Stimulated activated naive CD4-positive, alpha-beta T cell (primary cell): ENCODE data around the gene PTPRF.

Experiments used
- DNase-seq, 6 experiments: peaks; one replicate each; lab custom pipeline; 2025; lab: John Stamatoyannopoulos, UW

Gene PTPRF

DNA sequence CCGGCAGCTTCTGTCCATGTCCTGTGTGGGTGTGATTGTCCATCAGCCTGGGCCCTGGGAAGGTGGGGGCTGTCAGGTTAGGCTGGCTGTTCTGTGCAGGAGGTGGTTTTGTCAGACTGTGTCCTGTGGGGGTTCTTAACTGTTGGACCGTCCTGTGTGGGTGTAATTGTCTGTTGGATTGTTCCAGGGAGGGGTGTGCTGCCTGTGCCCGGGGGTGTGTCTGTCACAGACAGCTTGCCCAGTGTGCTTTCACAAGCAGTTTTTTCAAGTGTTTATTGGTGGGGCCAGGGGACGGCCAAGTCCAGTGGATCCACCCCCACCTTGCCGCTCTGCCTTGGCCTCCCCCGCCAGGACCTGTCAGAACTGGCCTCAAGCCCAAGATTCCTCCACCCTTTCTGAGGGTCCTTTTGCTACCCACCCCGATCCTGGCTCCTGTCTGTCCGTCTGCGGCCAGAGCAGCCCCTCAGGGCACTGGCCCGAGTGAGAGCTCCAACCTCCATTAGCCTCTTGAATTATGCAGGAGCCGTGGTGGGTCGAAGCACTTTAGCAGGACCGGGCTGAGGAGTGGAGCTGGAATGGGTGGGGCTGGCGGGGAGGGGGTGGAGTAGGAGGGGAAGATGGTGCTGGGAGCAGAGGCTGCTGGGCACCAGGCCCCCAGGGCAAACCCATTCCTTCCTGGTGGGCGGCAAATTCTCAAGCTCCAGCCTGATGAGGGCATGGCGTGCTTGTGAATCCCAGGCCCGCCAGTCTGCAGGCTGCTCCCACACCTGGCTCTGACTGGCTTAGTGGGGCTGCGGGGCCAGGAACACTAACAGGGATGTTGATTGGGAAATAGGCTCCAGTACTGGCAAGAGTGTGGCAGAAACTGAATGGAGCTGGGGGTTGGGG lies 47.2 kb downstream of the PTPRF start:
- DNase-seq, result no peak

DNA sequence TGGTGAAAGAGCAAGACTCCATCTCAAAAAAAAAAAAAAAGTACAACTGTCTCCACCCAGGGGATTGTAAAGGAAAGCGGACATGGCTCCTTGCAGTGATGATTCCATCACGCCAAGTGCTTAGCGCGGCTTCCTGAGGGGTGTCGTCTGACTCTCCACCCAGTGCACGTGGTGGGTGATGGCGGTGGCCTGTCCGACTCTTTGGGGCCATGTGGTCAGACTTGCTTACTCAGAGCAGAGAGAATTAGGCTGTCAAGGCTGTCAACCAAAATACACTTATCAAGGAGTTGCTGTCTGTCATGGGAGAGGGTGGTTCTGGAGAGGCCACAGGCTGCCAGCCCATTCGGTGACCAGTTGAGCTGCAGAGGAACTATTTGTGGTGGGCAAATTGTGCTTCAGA lies 49.4 kb downstream of the PTPRF start:
- no peak for DNase-seq

DNA sequence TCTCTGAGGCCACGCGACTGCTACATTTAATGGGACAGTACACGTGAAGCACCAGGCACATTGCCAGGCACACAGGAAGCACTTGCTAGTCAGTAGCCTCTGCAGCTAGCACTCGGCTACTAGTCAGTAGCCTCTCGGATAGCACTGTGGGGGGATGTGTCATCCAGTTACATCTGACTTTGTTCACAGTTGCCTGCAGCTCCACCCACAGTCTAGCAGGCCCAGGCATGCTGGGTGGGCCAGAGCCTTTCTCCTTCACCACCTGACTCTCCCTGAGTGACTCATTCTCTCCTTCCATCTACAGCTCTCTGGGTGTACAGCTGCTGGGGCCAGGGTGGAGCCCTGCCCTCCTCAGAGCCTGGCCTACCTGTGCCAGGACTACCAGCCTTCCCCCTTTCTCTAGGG lies 51.5 kb downstream of the PTPRF start:
- no peak for DNase-seq

DNA sequence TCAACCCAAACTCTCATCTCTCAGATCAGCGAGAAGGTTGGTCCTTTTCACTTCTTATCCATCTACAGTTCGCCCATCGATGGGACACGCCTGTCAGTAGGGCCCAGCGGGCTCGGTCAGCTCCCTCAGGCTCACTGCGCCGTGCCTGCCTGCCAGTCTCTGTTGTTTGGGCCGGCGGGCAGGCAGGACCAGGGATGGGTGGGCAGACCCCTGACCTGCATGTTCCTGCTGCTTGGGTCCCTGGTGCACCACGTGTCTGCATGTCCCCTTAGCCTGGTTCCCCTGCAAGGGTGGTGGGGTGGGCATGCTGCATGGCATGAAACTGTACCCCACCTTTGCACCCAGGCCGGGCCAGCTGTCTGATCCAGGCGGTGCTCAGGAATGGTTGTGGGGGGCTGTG lies 52.4 kb downstream of the PTPRF start:
- DNase-seq, result no peak

- DNase-seq, result no peak
Measured at GRCh38 chr1:43584204-43584603, 53.5 kb downstream of the PTPRF start.

GRCh38 chr1:43585557-43585956 lies 54.9 kb downstream of the PTPRF start:
- DNase-seq, result no peak

DNA sequence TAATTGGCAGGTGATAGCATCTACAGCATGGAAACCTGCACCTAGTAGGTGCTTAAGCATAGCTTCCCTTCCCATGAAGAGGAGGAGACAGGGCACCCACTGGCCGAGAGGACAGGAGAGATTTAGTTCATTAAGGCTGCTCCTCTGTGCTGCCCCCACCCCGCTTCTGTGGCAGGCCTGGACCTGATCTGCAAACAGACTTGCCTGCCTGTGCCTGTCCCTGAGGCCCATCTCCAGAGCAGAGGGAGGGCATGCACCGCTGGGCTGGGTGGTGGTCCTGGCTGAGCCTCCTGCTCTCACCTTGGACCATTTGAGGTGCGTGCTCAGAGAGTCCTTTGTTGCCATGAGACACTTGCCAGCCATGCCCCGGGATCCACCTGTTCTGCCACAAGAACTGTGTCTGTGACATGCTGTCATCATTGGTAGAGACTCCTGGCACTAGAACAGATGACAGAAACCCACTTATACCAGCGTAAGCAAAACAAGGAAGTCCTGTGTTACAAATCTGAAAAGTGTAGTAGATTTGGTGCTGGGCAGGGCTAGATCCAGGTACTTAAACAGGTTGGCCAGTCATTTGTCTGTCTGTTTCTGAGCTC lies 55.6 kb downstream of the PTPRF start:
- DNase-seq, result no peak

DNA sequence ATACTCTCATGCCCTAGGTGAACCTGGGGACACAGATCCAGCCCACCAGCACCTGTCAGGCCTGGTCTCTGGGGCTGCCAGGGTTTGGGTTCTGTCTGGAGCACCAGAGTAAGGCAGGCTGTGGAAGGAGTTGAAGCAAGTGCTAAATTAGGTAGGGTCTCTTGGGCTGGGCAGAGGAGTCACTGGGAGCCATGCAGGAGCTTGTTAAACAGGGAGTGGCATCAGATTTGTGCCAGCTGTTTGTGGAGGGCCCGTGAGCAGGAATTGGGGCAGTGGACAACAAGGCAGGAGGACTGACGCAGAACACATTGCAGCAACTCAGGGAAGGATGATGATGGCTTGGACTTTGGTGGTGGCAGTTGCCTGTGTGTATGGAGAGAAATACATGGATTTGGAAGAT lies 56.3 kb downstream of the PTPRF start:
- DNase-seq, result no peak

GRCh38 chr1:43587594-43587993 lies 56.9 kb downstream of the PTPRF start:
- DNase-seq, result no peak

DNA sequence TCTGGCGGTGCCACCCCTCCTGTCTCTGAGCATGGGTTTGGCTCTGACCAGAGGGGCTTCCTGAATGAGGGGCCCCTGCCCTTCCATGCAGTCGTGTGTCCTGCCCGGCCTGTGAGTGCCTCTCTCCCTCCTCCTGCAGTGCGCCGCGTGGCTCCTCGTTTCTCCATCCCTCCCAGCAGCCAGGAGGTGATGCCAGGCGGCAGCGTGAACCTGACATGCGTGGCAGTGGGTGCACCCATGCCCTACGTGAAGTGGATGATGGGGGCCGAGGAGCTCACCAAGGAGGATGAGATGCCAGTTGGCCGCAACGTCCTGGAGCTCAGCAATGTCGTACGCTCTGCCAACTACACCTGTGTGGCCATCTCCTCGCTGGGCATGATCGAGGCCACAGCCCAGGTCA lies 57.9 kb downstream of the PTPRF start:
- DNase-seq, result no peak

DNA sequence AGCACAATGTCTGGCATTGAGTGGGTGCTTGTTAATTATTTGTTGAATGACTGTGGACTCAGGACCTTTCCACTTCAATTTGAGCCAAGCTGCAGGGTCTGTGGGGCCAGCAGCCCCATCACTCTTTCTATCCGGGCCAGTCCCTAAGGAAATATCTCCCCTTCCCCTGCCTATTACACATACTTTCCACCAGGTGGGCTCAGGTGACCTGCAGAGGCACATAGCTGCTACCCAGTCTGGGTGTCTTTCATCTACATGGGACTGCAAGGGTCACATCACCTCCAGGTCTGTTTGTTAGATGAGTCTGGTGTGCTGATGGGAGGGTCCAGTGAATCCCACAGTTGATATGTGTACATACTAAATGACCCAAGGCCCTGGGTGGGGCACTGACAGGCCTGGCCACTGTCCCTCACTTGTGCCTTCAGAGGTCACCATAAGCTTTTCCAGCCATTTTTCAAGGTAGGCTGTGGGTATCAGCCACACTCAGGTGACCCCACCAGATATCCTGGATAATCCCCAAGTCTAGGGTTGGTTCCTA lies 59.8 kb downstream of the PTPRF start:
- DNase-seq, result no peak

DNA sequence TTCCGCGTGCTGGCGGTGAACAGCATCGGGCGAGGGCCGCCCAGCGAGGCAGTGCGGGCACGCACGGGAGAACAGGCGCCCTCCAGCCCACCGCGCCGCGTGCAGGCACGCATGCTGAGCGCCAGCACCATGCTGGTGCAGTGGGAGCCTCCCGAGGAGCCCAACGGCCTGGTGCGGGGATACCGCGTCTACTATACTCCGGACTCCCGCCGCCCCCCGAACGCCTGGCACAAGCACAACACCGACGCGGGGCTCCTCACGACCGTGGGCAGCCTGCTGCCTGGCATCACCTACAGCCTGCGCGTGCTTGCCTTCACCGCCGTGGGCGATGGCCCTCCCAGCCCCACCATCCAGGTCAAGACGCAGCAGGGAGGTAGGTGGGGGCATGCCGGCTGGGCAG lies 60.5 kb downstream of the PTPRF start:
- no peak for DNase-seq

GRCh38 chr1:43592051-43592665 lies 61.5 kb downstream of the PTPRF start:
- DNase-seq, result no peak

DNA sequence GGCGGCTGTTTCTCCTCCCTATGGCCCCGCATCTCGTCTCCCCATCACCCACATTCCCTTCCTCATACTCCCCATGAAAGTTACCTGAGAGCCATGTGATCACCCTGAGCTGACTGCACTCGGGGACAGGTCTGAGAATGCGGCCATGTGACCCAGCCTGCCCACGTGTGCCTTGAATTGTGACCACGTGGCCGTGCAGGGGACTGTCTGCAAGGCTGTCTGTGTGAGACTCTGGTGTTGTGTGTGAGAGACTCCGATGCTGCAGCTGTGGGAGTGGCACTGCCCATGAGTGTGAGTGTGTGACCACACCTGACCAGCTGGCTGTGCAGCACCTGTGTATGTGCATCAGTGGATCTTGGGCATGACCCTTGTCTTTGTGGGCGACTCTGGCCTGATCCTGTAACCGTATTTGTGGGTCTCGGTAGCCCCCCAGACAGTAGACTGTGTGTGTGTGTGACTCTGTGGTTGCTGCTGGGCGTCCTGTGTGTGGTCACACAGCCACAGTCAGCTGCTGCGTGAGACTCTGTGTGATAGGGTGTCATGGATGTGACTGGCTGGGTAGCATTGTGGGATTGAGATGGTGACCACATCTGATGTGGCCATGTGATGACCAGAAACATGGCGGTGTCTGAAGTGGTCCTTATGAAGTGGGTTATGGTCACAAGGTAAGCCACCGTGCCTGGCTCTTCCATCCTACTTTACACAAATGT lies 62.4 kb downstream of the PTPRF start:
- no peak for DNase-seq

- no peak for DNase-seq
Measured at GRCh38 chr1:43596579-43596978, 65.9 kb downstream of the PTPRF start.

DNA sequence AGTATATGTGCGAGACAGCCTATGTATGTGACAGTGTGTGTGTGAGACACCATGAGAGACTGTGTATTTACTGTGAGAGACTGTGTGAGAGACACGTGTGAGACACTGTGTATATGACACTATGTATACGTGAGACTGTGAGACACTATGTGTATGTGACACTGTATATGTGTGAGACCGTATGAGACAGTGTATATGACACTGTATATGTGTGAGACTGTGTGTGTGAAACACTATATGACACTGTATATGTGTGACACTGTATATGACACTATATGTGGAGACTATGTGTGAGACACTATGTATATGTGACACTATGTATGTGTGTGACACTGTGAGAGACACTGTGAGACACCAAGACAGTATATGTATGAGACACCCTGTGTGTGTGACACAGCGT lies 66.3 kb downstream of the PTPRF start:
- no peak for DNase-seq

- no peak for DNase-seq
Measured at GRCh38 chr1:43597721-43598120, 67.0 kb downstream of the PTPRF start.

DNA sequence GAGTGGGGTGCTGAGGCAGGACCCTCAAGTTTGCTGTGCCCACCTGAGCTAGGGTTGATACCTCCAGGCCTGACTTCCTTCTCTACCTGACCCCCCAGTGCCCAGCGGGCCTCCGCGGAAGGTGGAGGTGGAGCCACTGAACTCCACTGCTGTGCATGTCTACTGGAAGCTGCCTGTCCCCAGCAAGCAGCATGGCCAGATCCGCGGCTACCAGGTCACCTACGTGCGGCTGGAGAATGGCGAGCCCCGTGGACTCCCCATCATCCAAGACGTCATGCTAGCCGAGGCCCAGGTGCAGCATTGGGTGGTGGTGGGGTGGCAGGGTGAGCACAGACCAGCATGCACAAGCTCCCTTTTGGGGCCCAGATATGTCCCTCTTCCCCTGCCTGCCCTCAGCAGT lies 67.9 kb downstream of the PTPRF start:
- DNase-seq, result no peak

DNA sequence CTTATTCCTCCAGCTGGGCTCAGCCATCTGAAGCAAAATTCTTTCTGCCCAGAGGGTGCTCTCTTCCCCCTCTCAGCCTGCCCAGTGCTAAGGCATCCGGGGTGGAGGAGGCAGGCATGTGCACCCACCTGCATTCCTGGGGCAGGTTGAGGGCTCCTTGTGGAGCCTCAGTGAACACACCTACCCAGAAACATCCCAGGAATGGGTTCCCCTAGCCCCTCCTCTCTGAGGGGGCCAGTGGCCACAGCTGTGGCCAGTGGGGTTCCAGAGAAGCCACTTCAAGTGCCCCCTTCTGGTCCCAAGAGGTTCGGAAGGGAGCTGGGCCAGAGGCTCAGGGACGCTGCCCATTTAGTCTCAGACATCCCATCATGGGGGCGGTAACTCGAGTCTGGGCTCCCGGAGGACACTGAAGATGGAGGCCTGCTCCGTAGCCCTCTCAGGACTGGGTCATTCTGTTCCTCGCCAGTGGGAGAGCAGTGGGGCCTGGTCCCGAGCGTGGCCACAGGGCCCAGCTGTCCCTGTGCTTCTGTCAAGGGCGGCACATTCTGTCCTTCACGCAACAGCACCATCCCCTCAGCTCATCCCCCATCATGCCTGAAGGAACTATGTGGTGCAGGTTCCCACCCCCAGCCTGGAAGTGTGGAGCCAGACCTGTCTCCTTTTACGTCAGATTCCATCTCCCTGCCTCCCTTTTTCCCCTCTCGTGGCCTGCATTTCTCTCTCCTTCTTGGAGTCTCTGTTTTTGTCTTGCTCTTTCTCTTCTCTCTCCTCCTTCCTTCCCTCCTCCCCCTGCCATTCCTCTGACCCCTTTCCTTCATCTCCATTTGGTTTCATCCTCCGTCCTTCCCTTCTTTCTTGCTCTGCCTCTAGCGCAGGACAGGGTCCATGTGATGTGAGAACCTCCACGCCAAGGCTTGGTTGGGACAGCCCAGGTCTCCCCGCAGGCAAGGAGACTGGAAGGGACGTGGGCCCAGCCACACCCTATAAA lies 69.6 kb downstream of the PTPRF start:
- no peak for DNase-seq

DNA sequence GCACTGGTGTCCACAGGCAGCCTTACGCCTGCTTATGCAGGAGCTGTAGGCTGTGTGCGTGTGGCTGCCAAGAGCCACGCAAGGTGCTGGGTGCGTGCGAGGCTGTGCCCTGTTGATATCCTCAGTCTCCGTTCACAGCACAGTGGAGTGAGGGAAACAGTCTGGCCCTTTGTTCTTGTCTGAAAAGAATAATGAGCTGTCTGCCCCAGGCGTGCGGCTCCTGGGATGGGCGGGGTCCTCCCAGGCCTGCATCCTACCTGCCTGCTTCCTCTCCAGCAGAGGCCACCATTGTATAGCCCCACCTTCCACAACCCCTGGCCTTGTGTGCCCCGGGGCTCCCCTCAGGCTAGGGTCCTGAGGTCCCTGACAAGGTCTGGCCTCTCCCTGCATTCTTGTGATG lies 72.3 kb downstream of the PTPRF start:
- no peak for DNase-seq

DNA sequence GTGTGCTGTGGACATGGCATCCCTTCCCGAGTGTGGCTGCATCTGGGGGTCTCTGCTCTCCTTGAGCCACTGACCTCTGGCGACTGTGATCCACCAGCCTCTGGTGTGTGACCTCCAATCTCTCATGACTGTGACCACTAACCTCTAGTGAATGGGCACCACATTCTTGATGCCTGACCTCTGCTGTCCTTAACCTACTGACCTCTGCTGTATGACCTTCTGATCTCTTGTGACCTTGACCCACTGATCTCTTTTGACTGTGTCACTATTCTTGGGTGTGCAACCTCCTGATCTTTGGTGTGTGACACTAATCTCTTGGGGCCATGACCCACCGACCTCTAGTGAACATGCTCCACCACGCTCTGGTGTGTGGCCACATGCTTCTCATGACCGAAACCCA lies 73.5 kb downstream of the PTPRF start:
- no peak for DNase-seq
